Thyroid gland (tissue), 4 donors: ENCODE measurements around the gene CLDN9.

ENCODE experiments used
- CTCF ChIP-seq, 6 experiments: fragments of 200-600 bp in 3 of 6; fragments of 450-650 bp in 3 of 6; sonication (generic) in 3 of 6; IDR thresholded peaks; one replicate each; pipeline ENCODE4 v1.5.1; 2016 to 2019; ENCODE audit warnings: antibody characterized with exemption in 6 of 6, mild to moderate bottlenecking in 2 of 6, inconsistent platforms in 1 of 6, moderate library complexity in 1 of 6
- POLR2A ChIP-seq, 2 donors: fragments of 450-650 bp; IDR thresholded peaks; one replicate each; pipeline ENCODE4 v1.6.1; 2017; ENCODE audit warnings: antibody characterized with exemption in 2 of 2, mild to moderate bottlenecking in 2 of 2, moderate library complexity in 1 of 2

GRCh38 chr16:2991566-2992261 lies 21.0 kb upstream of the CLDN9 start:
- TF ChIP-seq CTCF (IDR thresholded peaks at IDR 0.05) = no peak
- no peak for TF ChIP-seq POLR2A (IDR thresholded peaks at IDR 0.05)
